Activated CD4-positive, CD25-positive, alpha-beta regulatory T cell treated with anti-CD3 and anti-CD28 coated beads, Interleukin-2, amount 50 U/mL, for 24 hours (primary cell): Measurements from ENCODE around the gene PARD3B.

Source experiments
- ATAC-seq, 2 donors: fragments of 150-1000 bp; cut with Tn5 transposase; one replicate each; pipeline ENCODE4 v1.10.0; 2021; ENCODE audit warnings: mild to moderate bottlenecking in 1 of 2, moderate library complexity in 1 of 2

PARD3B gene

DNA sequence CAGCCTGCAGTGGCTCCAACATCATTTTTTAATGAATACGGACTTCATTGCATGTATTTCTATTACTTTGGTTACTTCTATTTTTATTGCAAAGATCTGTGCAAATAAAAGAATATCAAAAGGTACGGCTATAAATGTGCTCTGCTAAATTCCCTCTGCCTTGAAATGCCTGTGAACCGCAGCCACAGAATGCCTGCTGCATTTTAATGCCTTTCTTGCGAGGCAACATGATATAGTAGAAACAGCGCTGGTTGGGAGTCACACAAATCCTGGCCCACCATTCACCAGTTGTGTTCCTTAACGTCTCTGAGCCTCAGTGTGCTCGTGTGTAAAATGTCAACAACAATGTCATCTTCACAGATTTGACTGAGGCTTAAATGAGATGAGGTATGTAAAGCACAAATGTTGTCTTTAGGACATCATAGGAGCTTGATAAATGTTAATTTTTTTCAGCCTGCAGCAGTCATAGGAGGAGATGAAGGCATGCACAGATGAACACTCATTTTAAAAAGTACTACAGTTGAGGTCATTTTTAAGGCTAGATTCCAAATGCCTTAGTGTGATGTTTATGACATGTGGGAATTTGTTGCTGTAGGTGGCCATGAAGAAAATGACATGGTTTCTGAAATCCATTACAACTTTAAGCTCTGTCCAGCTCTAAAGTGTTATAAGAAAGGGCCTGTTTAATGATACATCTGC is 949.4 kb downstream of the PARD3B start:
- ATAC-seq = no peak

DNA sequence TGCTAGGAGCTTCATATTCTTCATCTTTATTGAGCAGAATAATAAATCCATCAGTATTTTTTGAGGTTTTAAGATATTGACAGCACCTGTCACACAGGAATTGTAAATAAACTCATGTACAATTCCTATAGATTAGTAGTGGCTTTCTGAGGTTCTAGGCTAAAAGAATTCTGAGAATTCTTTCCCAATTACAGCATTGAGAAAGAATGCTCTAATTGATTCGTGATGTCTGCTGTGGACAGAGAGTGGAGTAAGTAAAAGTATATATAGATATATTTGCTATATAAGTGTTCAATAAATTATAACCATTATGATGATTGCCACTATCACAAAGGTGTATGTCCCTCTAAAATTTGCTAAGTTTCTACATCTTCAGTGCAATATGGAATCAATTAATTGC is 950.5 kb downstream of the PARD3B start:
- ATAC-seq = no peak

DNA sequence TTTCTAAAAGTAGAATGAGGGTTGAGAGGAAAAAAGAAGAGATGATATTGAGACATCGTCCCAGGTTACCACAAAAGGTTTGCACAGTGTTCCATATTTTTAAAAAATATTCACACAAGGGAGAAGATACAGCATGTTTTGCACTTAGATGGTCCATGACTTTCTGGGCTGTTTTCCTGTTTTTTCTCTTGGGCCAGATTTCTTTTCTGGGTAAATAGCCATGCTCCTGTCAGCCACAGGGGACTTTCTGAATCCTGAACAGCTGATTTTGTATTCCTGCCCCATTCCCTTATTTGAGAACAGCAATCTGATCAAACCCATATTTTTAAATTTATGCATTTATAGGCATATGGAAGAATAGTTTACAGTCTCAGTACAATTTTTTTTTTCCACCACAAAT is 951.1 kb downstream of the PARD3B start:
- no peak for ATAC-seq

DNA sequence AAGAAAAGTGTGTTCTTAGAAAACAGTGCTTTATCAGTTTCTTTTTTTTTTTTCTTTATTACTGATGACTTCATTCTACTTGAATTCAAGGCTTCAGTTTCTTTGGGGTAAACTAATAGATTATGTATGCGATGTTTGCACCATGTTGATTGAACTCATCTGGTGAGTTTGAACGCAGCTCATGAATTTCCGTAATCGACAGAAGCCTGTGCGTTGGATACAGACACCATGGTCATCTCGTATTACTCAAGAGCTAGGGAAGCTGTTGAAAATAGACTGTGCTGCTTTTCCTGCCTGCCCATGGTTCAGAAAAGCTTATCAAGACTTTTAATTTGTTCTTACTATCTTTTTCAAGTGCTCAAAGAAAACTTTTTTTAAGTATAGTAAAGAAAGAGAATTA is 951.5 kb downstream of the PARD3B start:
- no peak for ATAC-seq

DNA sequence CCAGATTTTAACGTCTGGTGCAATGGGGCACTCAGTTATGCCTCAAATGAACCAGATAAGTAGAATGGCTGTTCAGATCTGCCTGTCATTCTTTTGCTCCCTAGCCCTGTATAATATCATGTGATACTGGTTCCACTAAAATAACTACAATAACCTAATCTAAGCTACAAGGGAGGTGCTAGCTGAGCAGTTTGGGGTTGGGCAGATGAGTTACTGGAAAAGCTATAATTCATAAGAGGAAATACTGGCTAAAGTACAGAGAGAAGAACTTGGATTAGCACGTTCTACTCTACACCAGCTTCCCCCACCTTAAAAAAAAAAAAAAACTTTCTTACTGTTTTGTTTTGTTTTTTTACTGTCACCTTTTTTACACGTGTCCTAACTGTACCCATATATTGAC is 953.7 kb downstream of the PARD3B start:
- no peak for ATAC-seq

DNA sequence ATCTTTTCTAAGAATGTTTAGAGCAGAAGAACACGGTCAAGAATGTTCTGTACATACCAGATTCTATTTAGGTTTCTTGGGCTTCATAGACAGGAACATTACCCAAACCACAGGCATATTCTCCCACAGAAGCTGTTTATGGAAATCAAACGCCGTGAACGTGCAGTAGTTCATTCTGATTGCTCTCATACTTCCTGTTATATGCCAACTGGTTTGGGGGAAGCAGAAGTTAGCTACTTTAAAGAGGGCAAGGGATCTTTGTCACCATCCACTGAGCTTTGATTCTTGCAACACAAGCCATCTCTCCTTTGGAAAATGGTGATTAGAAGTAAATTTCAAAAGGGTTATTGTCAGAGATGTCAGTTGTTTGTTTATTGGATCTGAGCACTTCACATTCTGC is 954.8 kb downstream of the PARD3B start:
- no peak for ATAC-seq

DNA sequence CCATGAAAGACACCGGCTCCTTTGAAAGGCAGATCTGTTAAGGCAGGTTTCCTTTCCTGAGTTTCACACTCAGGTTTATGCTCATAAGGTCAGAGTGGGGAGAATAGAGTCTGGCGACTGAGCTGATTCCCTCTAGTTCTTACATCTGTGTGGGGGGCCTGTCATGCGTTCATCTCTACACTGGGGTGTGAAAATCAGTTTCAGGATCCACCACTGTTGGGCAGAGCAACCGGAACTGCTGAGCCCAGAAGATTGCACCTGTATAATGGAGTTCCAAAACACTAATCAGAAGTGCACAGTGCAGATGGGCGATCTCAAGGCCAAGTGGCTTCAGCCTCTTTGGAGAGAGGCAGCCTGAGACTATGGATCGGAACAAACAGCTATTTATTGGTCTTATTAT is 955.7 kb downstream of the PARD3B start:
- ATAC-seq = no peak

DNA sequence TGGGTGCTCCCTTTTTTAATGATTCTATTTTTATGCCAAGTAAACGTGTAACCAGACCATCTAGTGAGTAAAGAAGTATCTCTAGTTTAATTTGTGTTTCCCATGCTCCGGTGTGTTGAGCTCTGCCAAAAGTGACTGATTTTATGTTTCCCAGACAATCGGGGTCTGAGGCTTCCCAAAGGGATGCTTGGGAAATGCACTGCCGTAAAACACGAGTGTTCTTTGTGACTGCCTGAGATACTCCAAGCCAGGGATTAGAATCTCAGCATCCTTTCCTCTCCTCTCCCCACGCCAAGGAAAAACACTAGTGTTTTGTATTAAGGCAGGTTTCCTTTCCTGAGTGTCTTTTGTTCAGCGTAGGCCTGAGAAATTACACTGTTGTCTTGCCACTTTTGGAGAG is 956.6 kb downstream of the PARD3B start:
- no peak for ATAC-seq

DNA sequence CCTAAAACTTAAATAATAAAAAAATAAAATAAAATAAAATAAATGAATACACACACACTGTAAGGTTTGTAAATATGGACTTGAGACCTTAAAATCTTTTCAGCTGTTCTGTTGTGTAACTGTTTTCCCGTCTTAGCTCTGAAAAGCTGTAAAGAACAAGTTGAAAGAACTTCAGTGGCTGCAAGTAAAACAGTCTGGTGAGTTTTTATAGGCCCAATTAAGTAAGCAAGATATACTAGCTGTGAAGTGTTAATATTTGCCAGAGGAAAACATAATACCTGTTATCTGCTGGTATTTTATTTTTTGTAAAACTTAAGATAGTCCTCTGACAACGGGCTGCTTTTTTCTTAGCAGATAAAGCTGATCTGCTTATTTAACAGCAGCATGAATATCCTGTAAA is 960.1 kb downstream of the PARD3B start:
- ATAC-seq = no peak

DNA sequence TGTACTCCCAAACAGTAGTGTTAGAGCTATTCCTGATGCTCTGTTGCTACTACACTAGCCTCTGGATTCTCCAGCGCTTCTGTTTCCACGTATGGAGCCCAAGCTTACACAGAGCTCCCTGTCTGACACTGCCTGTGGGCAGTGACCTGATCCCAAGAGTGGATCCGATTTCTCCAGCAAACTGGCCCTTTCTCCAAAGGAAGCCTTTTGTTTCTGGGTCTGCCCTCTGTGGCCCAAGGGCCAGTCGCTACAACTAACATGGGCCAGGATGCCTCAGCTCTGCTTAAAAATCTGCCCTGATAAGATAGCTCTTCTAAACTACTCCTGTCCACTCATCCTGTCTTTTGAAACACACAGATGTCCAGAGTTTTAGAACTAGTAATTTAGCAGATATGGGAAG is 964.4 kb downstream of the PARD3B start:
- ATAC-seq = no peak

DNA sequence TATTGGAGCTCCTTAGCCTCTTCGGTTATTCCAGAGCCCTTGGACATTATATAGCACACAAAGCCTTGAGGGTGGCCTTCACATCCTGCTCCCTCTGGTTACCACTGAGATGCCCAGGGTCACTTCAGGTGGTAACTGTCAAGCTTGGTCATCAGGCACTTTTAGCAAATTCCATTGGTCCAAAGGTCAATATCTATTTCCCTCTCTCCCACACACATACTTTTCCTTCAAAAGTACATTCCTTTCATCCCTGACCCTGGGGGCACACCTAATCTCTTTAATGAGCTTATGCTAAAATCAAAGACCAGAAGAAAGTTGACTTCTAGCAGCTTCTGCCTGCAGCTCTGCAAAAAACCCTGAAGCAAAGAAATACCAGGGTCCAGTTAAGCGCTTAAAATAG is 965.1 kb downstream of the PARD3B start:
- ATAC-seq = no peak

DNA sequence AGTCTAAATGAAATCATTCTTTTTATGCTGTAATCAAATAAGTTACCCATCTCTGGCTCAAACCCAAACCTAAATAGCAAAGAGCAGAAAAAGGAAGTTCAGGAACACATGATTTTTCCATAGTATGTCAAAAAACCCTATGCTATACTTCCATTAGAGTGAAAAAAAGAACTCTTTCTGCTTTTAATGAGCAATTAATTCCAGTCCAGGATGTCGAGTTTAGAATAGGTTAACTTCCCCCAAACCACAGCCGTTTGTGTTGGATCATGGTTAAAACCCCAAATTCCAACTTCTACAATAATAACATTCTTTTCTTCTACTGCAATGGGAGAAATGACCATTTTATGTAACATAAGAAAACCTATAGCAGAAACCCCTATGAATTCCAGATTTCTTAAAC is 965.9 kb downstream of the PARD3B start:
- ATAC-seq = no peak

DNA sequence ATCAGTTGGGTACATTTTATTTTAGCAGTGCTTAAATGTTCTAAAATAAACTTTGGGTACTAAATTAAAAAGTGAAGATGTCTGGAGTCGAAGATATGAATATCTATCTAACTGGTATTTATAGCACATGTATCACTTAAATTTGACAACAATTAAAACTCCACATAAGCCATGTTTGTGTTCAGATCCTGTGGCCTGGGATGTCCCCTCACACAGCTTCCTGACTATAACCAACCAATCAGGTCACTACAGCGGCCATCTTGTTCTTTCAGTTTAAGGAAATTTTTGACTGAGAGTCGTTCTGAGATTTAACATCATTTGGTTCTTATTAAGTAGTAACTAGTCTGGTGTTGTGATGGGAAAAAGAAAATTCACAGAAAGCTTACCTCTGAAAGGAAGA is 966.4 kb downstream of the PARD3B start:
- no peak for ATAC-seq

DNA sequence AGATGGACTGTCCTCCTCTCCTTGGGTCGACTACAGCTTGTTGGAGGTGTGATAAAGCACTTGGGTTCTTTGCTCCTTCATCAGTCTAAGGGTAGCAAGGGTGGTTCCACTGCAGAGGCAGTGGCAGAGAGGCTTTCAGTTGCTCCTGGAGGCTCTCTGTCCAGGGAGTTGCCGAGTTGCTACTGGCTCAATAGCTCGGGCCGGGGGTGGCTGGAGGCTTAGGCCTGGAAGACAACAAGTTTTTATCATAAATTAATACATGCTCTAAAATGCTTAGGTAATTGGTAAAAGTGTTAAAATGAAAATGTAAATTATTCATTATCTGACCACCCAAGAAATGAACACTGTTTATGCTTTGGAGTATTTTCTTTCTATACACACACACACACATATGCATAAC is 975.0 kb downstream of the PARD3B start:
- ATAC-seq = no peak

DNA sequence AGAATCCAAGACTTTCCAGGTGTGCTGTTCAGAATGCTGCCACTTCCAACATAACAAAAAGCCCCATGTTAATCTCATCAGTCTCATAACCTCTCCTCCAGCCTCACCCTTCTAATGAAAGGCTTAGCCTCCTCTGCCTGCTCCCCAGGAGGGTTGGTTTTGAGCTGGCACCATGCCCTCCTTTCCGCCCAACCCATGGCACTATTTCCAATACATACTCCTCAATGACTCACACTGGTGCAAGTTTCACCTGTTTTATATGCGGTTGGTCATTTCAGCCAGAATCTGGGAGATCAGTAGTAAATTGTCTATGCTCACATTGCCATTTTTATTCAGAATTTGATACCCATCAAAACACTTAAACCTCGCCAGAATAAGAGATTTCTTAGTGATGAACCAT is 979.4 kb downstream of the PARD3B start:
- ATAC-seq = no peak

DNA sequence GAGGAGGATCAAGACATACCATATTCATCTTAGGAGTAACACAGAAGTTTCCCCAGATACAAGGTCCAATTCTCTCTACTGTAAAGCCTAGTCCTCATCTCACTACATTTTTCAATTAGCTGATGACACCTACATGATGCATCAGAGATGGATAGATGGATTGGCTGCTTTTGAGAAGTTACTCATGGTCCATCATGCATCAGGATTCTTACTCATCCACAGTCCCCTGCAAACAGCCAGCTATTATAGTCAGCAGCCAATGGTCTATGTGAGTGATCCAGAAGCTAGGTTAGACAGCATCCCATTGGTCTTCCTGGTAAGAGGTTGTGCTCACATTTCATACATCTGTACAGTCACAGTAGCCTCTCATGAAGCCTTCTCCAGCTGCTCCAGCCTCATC is 982.5 kb downstream of the PARD3B start:
- ATAC-seq = peak; percentile 55 to 75

DNA sequence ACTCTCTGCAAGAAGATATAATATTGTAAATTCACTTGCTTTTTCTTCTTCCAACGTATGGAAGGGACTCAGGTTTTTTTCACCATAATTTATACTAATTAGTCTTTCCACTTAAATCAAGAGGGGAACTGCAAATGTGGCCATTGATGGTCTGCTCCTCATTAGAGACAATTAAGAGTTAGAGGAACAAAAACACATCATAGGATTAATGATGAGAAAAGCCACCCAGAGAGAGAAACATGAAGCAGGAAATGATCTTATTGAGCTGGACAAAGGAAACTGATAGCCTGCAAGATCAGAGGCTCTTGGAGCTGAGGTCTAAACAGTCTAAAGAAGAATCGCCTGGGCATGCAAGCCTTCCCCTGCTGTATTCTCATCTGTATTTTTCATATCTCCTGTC is 985.8 kb downstream of the PARD3B start:
- no peak for ATAC-seq

DNA sequence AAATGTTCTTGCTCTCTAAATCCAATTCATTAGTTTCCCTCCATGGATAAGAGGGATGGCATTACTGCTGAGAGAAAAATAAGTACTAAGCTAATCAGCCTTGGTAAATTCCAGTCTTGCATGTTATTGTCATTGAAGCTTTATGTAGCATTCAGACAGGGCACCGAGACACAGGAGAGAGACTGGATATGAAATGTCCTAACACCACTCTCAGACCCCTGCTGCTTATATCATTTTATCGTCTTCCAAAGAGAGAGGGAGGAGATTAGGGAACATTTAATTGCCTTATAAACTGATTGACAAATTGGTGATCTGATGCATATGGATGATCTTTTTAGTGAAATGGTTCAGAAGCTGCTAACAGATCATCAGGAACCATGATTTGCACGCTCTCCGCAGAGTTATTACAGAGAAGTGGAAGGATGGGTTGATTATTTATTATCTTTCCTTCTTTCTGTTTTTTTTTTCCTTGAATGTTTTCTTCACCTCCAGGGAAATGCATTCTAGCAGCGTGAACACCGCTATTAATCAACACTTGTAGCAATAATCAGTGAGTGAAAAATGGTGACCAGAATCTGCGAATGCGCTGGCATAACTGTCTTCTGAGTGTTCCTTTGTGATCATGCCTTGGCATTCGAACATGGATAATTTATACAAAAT is 986.3 kb downstream of the PARD3B start:
- ATAC-seq = no peak

DNA sequence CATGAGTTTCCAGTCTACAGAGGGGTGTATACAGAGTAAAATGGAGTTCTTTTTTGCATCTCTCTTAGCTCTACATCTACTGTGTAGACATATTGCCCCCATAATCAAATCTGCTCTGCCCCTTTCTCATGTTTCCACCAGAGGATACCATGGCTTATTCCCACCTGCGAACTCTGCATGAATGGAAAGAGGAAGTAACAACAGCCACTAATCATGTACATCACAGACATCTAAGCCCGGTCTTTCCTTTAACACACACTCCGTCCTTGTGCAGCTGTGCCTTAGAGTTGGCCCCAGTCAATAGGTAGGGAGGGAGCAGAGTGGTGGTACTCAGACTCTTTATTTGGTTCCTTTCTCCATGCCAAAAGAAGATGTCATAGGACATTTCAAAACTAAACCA is 989.7 kb downstream of the PARD3B start:
- no peak for ATAC-seq

DNA sequence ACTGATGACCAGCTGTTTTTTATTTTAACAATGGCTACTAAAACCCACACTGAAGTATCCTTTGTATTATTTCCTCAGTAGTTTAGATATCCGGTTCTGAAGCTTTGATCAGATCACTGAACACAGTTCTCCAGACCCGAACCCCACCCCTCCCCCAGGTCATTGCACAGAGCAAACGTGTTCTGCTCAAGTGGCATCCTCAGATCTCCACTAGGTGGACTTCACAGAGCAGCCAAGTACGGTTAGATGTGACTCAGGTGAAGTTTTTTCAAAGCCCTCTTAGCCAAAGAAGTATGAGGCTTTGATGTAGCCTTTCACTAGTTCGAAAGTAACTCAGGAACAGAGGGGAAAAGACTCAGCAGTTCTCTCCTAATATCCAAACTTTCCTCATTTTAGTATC is 994.3 kb downstream of the PARD3B start:
- no peak for ATAC-seq

DNA sequence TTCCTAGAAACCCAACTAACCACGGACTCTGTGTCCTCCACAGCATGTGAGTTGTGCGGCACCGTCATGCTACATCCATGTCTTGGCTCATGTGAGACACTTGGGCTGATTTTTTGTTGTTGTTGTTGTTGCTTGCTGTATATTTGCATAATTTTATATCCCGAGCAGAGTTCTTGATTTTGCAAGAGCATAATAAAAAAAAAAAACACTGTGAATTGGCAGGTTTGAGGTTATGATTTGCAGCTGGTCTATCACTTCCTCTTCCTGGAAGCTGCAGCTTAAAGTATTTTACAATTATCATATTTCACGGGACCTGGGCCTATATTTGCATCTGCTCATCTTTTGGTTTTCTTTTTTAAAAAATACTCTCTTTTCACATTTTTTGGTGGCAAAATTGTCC is 994.8 kb downstream of the PARD3B start:
- ATAC-seq = no peak

DNA sequence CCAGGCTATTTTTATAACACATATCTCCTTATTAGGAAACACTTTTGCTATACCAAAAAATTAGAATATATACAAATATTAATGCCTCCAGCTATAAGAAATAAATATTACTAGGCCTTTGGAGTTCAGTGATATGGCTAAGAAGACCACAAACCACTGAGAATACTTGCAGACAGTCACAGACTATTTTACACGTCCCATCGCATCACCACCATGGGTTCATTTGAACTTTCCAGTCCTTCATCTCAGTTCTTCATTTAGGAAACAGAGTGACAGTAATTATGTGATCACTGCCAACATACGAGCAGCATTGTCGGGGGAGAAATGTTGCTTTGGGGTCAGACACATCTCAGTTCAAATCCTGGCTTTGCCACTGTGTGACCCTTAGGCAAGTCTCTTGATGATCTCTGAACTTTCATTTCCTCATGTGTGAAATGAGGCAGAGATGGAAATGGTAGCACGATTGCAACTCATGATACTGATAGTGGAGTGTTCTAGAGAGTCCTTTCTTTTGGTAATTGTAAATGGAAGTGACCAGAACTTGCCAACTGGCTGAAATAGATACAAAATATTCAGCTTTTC is 998.1 kb downstream of the PARD3B start:
- no peak for ATAC-seq

DNA sequence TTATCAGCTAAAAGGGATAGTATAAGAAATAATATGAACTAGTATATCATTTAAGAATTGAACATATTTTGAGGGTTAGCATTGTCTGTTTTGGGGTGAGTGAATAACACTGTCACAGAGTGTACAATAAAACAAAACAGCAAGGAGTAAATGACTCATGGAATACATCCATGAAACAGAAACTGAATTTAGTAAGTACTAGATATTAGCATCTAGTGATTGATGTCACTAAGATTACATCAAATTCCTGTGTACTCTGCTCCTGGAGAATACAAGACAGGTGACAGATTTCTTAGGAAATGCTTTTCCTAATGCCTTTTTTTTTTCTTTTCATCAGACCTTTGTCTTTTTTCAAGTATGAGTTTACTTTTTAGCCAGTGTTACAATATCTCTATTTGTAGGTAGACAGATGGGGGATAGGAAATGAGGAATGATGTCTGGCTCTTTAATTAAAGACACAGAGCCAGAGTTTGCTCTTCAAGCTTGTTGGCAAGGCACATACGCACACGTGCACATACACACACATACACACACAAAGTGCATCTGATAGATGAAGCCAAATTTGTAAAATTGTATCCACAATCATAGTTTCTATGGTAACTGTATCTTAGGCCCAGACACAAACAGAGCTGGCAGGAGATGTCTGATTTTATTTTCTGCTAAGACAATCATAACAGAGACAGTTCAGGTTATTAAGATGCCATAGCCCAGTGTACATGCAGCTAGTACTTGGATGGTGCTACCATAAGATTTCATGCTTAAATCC is 998.8 kb downstream of the PARD3B start:
- peak; percentile 55 to 60 for ATAC-seq
